Nephron (organoid): Measurements from ENCODE around the gene SERINC1.
A peak's percentile ranks its signal among the peaks of the same experiment; 100 is the strongest.

Experiments used
- H3K27ac Mint-ChIP-seq, 3 experiments: 2 replicates each; pipeline ENCODE4 v1.8.0; 2020; ENCODE audit warnings: mixed read lengths in 3 of 3, mild to moderate bottlenecking in 2 of 3, moderate library complexity in 1 of 3
- H3K27me3 Mint-ChIP-seq: 2 replicates; pipeline ENCODE4 v1.8.0; 2021; ENCODE audit warnings: low read depth, mild to moderate bottlenecking, moderate library complexity, mixed read lengths
- H3K36me3 Mint-ChIP-seq: 2 replicates; pipeline ENCODE4 v1.8.0; 2020; ENCODE audit warnings: low read depth, mixed read lengths
- H3K4me1 Mint-ChIP-seq: 2 replicates; pipeline ENCODE4 v1.8.0; 2020; ENCODE audit warnings: mixed read lengths
- H3K4me3 Mint-ChIP-seq, 3 experiments: 2 replicates each; pipeline ENCODE4 v1.8.0; 2020; ENCODE audit warnings: mild to moderate bottlenecking in 3 of 3, mixed read lengths in 3 of 3, moderate library complexity in 2 of 3
- H3K9me3 Mint-ChIP-seq: 2 replicates; pipeline ENCODE4 v1.8.0; 2020; ENCODE audit warnings: mixed read lengths
- CTCF ChIP-seq, 3 experiments: fragments of 200-600 bp; sonication (generic); IDR thresholded peaks; one replicate each; pipeline ENCODE4 v1.5.0; 2021; ENCODE audit warnings: antibody characterized with exemption in 3 of 3; ENCODE audit not compliant: unreplicated experiment in 3 of 3

The SERINC1 gene

GRCh38 chr6:122405417-122405816, 66.2 kb downstream of the SERINC1 start:
- Mint-ChIP-seq H3K36me3 (peaks cover 33% of the 10 kb centered on the region), H3K4me3 (no peak overlapping the region), H3K27ac (no peak overlapping the region), H3K27me3 (no peaks in the 10 kb centered on the region), H3K4me1 (peaks cover 34% of the 10 kb centered on the region), H3K9me3 (no peaks in the 10 kb centered on the region)
- no peak for TF ChIP-seq CTCF (IDR thresholded peaks at IDR 0.05; ENCODE audit: unreplicated experiment in 3 of 3)

GRCh38 chr6:122404444-122404843, 67.2 kb downstream of the SERINC1 start:
- H3K27ac Mint-ChIP-seq = no peak overlapping the region
- H3K4me3 Mint-ChIP-seq = no peak overlapping the region
- H3K4me1 Mint-ChIP-seq = peaks cover 34% of the 10 kb centered on the region
- no peaks in the 10 kb centered on the region for H3K9me3 Mint-ChIP-seq
- no peak for TF ChIP-seq CTCF (IDR thresholded peaks at IDR 0.05; ENCODE audit: unreplicated experiment in 3 of 3)
- peaks cover 33% of the 10 kb centered on the region for H3K36me3 Mint-ChIP-seq
- no peaks in the 10 kb centered on the region for H3K27me3 Mint-ChIP-seq

GRCh38 chr6:122401104-122401503, 70.5 kb downstream of the SERINC1 start:
- H3K4me1 Mint-ChIP-seq = peaks cover 23% of the 10 kb centered on the region
- H3K9me3 Mint-ChIP-seq = no peaks in the 10 kb centered on the region
- peak overlapping the region; percentile 97 to 100 (median 99) for H3K4me3 Mint-ChIP-seq
- no peak for TF ChIP-seq CTCF (IDR thresholded peaks at IDR 0.05; ENCODE audit: unreplicated experiment in 3 of 3)
- H3K27ac Mint-ChIP-seq = peak overlapping the region in 2 of 3 experiments; percentile 44 to 98
- H3K36me3 Mint-ChIP-seq = peaks cover 19% of the 10 kb centered on the region
- H3K27me3 Mint-ChIP-seq = no peaks in the 10 kb centered on the region

GRCh38 chr6:122400462-122401089, 71.0 kb downstream of the SERINC1 start:
- Mint-ChIP-seq H3K27me3 (no peaks in the 10 kb centered on the region), H3K27ac (peak overlapping the region; percentile 78 to 98 (median 98)), H3K36me3 (peaks cover 14% of the 10 kb centered on the region), H3K4me1 (peaks cover 23% of the 10 kb centered on the region), H3K4me3 (peak overlapping the region; percentile 97 to 100 (median 99)), H3K9me3 (no peaks in the 10 kb centered on the region)
- no peak for TF ChIP-seq CTCF (IDR thresholded peaks at IDR 0.05; ENCODE audit: unreplicated experiment in 3 of 3)

- Mint-ChIP-seq H3K27ac (peak overlapping the region; percentile 78 to 98 (median 98)), H3K27me3 (no peaks in the 10 kb centered on the region), H3K36me3 (peaks cover 14% of the 10 kb centered on the region), H3K4me3 (peak overlapping the region; percentile 97 to 100 (median 99)), H3K4me1 (peaks cover 23% of the 10 kb centered on the region), H3K9me3 (no peaks in the 10 kb centered on the region)
- TF ChIP-seq CTCF (IDR thresholded peaks at IDR 0.05; ENCODE audit: unreplicated experiment in 3 of 3) = no peak
Observed at GRCh38 chr6:122400121-122400450, 71.5 kb downstream of the SERINC1 start.
